Measurements from ENCODE around the gene DDI2.

Gene DDI2

DNA sequence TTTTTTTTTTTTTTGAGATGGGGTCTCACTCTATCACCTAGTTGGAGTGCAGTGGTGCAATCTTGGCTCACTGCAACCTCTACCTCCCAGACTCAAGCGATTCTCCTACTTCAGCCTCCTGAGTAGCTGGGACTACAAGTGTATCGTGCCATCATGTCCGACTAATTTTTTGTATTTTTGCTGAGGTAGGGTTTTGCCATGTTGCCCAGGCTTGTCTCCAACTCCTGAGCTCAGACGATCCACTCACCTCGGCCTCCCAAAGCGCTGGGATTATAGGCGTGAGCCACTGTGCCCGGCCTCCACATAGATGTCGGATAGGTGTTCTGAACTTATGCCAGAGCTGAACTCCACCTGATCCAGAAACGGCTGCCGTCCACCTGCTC is 87.9 kb downstream of the DDI2 start:
- no peak overlapping the region for H3K4me3 ChIP-seq (ENCODE audit: low read depth, low read length)
- no peak overlapping the region for H3K27ac ChIP-seq (ENCODE audit: extremely low read depth, low read depth, low read length)
- TF ChIP-seq ZFP37 (tag by site-specific recombination; IDR thresholded peaks at IDR 0.05) (no peak), ZNF701 (tag by site-specific recombination; IDR thresholded peaks at IDR 0.05) (no peak), KLF8 (tag by site-specific recombination; IDR thresholded peaks at IDR 0.05) (no peak), ZNF596 (tag by site-specific recombination; IDR thresholded peaks at IDR 0.05) (no peak), ZNF23 (tag by site-specific recombination; IDR thresholded peaks at IDR 0.05; ENCODE audit: borderline replicate concordance) (no peak), ZNF157 (tag by site-specific recombination; IDR thresholded peaks at IDR 0.05) (no peak), ZNF169 (tag by site-specific recombination; IDR thresholded peaks at IDR 0.05) (no peak), ZNF658 (tag by site-specific recombination; IDR thresholded peaks at IDR 0.05) (no peak), ZNF558 (tag by site-specific recombination; IDR thresholded peaks at IDR 0.05) (no peak), ZNF248 (tag by site-specific recombination; IDR thresholded peaks at IDR 0.05) (no peak), ZNF16 (tag by site-specific recombination; IDR thresholded peaks at IDR 0.05; ENCODE audit: low read depth) (no peak), ZNF571 (tag by site-specific recombination; IDR thresholded peaks at IDR 0.05) (no peak), ZNF560 (tag by site-specific recombination; IDR thresholded peaks at IDR 0.05; ENCODE audit: borderline replicate concordance) (no peak)
- TF ChIP-seq, protein P1, sequence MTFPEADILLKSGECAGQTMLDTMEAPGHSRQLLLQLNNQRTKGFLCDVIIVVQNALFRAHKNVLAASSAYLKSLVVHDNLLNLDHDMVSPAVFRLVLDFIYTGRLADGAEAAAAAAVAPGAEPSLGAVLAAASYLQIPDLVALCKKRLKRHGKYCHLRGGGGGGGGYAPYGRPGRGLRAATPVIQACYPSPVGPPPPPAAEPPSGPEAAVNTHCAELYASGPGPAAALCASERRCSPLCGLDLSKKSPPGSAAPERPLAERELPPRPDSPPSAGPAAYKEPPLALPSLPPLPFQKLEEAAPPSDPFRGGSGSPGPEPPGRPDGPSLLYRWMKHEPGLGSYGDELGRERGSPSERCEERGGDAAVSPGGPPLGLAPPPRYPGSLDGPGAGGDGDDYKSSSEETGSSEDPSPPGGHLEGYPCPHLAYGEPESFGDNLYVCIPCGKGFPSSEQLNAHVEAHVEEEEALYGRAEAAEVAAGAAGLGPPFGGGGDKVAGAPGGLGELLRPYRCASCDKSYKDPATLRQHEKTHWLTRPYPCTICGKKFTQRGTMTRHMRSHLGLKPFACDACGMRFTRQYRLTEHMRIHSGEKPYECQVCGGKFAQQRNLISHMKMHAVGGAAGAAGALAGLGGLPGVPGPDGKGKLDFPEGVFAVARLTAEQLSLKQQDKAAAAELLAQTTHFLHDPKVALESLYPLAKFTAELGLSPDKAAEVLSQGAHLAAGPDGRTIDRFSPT (tag by site-specific recombination; IDR thresholded peaks at IDR 0.05): no peak
- TF ChIP-seq, protein P2, sequence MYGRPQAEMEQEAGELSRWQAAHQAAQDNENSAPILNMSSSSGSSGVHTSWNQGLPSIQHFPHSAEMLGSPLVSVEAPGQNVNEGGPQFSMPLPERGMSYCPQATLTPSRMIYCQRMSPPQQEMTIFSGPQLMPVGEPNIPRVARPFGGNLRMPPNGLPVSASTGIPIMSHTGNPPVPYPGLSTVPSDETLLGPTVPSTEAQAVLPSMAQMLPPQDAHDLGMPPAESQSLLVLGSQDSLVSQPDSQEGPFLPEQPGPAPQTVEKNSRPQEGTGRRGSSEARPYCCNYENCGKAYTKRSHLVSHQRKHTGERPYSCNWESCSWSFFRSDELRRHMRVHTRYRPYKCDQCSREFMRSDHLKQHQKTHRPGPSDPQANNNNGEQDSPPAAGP (tag by site-specific recombination; IDR thresholded peaks at IDR 0.05): no peak
- TF ChIP-seq, protein P3, sequence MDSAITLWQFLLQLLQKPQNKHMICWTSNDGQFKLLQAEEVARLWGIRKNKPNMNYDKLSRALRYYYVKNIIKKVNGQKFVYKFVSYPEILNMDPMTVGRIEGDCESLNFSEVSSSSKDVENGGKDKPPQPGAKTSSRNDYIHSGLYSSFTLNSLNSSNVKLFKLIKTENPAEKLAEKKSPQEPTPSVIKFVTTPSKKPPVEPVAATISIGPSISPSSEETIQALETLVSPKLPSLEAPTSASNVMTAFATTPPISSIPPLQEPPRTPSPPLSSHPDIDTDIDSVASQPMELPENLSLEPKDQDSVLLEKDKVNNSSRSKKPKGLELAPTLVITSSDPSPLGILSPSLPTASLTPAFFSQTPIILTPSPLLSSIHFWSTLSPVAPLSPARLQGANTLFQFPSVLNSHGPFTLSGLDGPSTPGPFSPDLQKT (IDR thresholded peaks at IDR 0.05; ENCODE audit: borderline replicate concordance, low read depth, low read length): no peak
- TF ChIP-seq, protein P4, sequence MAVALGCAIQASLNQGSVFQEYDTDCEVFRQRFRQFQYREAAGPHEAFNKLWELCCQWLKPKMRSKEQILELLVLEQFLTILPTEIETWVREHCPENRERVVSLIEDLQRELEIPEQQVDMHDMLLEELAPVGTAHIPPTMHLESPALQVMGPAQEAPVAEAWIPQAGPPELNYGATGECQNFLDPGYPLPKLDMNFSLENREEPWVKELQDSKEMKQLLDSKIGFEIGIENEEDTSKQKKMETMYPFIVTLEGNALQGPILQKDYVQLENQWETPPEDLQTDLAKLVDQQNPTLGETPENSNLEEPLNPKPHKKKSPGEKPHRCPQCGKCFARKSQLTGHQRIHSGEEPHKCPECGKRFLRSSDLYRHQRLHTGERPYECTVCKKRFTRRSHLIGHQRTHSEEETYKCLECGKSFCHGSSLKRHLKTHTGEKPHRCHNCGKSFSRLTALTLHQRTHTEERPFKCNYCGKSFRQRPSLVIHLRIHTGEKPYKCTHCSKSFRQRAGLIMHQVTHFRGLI (tag by site-specific recombination; IDR thresholded peaks at IDR 0.05): no peak
- POLR2A ChIA-PET: no interaction called here
- no peaks in the 10 kb centered on the region for H3K9me3 ChIP-seq (ENCODE audit: control insufficient read depth, insufficient read depth, low read depth, low read length)
- CTCF ChIA-PET: no interaction called here
- H3K36me3 ChIP-seq (ENCODE audit: control insufficient read depth in 2 of 2, insufficient read depth in 1 of 2, low read length in 2 of 2): peaks cover 0 to 14% of the 10 kb centered on the region in 2 experiments; a peak in 2 of 3 replicates
- no peaks in the 10 kb centered on the region for H3K4me1 ChIP-seq (ENCODE audit: control insufficient read depth, insufficient read depth, low read length)

DNA sequence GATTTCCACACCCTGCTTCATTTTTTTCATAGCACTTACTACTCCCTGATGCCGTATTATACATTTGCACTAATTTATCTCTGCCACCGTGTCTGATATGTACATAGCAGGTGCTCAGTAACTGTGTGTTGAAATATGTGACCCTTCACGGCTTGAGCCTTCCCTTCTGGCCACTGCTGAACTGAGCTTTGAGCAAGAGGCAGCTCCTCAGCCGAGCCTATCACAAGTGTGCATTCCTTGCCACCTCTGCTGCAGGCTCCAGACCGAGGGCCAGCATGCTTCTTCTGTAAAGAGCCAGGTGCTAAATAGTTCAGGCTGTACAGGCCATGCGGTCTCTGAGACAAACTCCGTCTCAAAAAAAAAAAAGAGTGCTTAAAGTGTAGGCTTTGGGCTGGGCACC is 89.5 kb downstream of the DDI2 start:
- no peaks in the 10 kb centered on the region for H3K4me1 ChIP-seq (ENCODE audit: control insufficient read depth, insufficient read depth, low read length)
- H3K9me3 ChIP-seq (ENCODE audit: control insufficient read depth, insufficient read depth, low read depth, low read length): no peaks in the 10 kb centered on the region
- CTCF ChIA-PET: no interaction called here
- no peak overlapping the region for H3K27ac ChIP-seq (ENCODE audit: extremely low read depth, low read depth, low read length)
- peaks cover 0 to 14% of the 10 kb centered on the region in 2 experiments; a peak in 2 of 3 replicates for H3K36me3 ChIP-seq (ENCODE audit: control insufficient read depth in 2 of 2, insufficient read depth in 1 of 2, low read length in 2 of 2)
- TF ChIP-seq KLF16 (tag by site-specific recombination; IDR thresholded peaks at IDR 0.05) (no peak), ZNF549 (tag by site-specific recombination; IDR thresholded peaks at IDR 0.05) (no peak), ZNF404 (tag by site-specific recombination; IDR thresholded peaks at IDR 0.05) (no peak), ZNF184 (tag by site-specific recombination; IDR thresholded peaks at IDR 0.05) (no peak), ZFHX2 (tag by site-specific recombination; conservative IDR thresholded peaks at IDR 0.05) (no peak), ZNF621 (tag by site-specific recombination; IDR thresholded peaks at IDR 0.05) (no peak), ZNF843 (tag by site-specific recombination; IDR thresholded peaks at IDR 0.05) (no peak), ZNF311 (tag by site-specific recombination; IDR thresholded peaks at IDR 0.05; ENCODE audit: borderline replicate concordance) (no peak), WT1 (tag by site-specific recombination; IDR thresholded peaks at IDR 0.05) (no peak), ZNF600 (tag by site-specific recombination; IDR thresholded peaks at IDR 0.05) (no peak), ZNF544 (tag by site-specific recombination; IDR thresholded peaks at IDR 0.05) (no peak)
- TF ChIP-seq, protein P5, sequence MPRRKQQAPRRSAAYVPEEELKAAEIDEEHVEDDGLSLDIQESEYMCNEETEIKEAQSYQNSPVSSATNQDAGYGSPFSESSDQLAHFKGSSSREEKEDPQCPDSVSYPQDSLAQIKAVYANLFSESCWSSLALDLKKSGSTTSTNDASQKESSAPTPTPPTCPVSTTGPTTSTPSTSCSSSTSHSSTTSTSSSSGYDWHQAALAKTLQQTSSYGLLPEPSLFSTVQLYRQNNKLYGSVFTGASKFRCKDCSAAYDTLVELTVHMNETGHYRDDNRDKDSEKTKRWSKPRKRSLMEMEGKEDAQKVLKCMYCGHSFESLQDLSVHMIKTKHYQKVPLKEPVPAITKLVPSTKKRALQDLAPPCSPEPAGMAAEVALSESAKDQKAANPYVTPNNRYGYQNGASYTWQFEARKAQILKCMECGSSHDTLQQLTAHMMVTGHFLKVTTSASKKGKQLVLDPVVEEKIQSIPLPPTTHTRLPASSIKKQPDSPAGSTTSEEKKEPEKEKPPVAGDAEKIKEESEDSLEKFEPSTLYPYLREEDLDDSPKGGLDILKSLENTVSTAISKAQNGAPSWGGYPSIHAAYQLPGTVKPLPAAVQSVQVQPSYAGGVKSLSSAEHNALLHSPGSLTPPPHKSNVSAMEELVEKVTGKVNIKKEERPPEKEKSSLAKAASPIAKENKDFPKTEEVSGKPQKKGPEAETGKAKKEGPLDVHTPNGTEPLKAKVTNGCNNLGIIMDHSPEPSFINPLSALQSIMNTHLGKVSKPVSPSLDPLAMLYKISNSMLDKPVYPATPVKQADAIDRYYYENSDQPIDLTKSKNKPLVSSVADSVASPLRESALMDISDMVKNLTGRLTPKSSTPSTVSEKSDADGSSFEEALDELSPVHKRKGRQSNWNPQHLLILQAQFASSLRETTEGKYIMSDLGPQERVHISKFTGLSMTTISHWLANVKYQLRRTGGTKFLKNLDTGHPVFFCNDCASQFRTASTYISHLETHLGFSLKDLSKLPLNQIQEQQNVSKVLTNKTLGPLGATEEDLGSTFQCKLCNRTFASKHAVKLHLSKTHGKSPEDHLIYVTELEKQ (tag by site-specific recombination; IDR thresholded peaks at IDR 0.05; ENCODE audit: borderline replicate concordance): no peak
- POLR2A ChIA-PET: no interaction called here
- H3K4me3 ChIP-seq (ENCODE audit: low read depth, low read length): no peak overlapping the region
